ENCODE measurements around the gene UBR1. TPM values are rescaled to one million over a fixed set of nuclear protein-coding genes. Genes with fewer than 3 reads are reported as not detected.
"Not testable (repeated sequence)": the region's sequence is repeated elsewhere in the genome, so short reads cannot be mapped to it uniquely, and the experiment has no call there.

UBR1 gene
- total and polyA plus RNA-seq, 2 donors (not counting 3 experiments of a cell fraction or from before 2014, with no cell fraction given) = 5.3 to 26.9 TPM

DNA sequence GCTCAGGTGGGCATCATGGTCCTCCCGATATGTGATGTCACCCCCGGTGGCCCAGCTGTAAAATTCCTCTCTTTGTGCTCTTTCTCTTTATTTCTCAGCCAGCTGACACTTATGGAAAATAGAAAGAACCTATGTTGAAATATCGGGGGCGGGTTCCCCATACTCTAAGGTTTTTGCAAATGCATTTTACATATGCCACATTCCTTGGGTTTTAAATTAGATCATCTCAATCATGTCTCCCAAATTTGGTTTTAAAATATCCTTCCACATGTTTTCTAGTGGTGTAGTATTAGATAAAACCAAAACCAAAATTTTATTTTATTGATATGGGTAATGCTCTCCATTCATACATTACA is 23.1 kb upstream of the UBR1 start:
- Histone ChIP-seq H3K4me3 (replicated peaks in 1 of 3; ENCODE audit: insufficient read depth in 1 of 3, low read depth in 1 of 3, low read length in 3 of 3) (no peak overlapping the region), H3K36me3 (ENCODE audit: control insufficient read depth in 2 of 2, extremely low read depth in 1 of 2, insufficient read depth in 2 of 2, low read length in 2 of 2) (no peaks in the 10 kb centered on the region), H3K79me2 (ENCODE audit: control insufficient read depth, insufficient read depth, low read length) (no peaks in the 10 kb centered on the region), H3K4me1 (ENCODE audit: control insufficient read depth, extremely low read depth, insufficient read depth, low read length) (peaks cover 7% of the 10 kb centered on the region), H3K27ac (ENCODE audit: insufficient read depth, low read depth, low read length) (no peak overlapping the region), H3K9ac (replicated peaks; ENCODE audit: extremely low read depth, insufficient read depth, low read length) (no peak overlapping the region), H3K4me2 (ENCODE audit: insufficient read depth, low read length) (no peak overlapping the region), H2AFZ (ENCODE audit: low read depth, low read length) (no peak overlapping the region), H3K9me1 (replicated peaks; ENCODE audit: control insufficient read depth, extremely low read depth, insufficient read depth, low read length) (no peaks in the 10 kb centered on the region), H4K20me1 (replicated peaks; ENCODE audit: control insufficient read depth, extremely low read depth, insufficient read depth, low read length) (no peaks in the 10 kb centered on the region), H3K27me3 (ENCODE audit: control insufficient read depth in 2 of 2, insufficient read depth in 2 of 2, low read length in 2 of 2) (no peaks in the 10 kb centered on the region), H3K9me3 (replicated peaks; ENCODE audit: control insufficient read depth, insufficient read depth, low read length) (no peaks in the 10 kb centered on the region)
- no peak for DNase-seq (ENCODE audit: low read depth, low spot score)
- dilution Hi-C loops (cut with MboI; ENCODE audit: extremely low pct_ligation_motif_present, low sequenced_read_pairs) = no loop called here
- POLR2A ChIA-PET = no interaction called here
- TF ChIP-seq, protein P1, sequence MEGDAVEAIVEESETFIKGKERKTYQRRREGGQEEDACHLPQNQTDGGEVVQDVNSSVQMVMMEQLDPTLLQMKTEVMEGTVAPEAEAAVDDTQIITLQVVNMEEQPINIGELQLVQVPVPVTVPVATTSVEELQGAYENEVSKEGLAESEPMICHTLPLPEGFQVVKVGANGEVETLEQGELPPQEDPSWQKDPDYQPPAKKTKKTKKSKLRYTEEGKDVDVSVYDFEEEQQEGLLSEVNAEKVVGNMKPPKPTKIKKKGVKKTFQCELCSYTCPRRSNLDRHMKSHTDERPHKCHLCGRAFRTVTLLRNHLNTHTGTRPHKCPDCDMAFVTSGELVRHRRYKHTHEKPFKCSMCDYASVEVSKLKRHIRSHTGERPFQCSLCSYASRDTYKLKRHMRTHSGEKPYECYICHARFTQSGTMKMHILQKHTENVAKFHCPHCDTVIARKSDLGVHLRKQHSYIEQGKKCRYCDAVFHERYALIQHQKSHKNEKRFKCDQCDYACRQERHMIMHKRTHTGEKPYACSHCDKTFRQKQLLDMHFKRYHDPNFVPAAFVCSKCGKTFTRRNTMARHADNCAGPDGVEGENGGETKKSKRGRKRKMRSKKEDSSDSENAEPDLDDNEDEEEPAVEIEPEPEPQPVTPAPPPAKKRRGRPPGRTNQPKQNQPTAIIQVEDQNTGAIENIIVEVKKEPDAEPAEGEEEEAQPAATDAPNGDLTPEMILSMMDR (IDR thresholded peaks at IDR 0.05; ENCODE audit: extremely low read depth in 1 of 2, insufficient read depth in 1 of 2, low read depth in 1 of 2, low read length in 2 of 2) = no peak
- no peak for TF ChIP-seq GATA2 (IDR thresholded peaks at IDR 0.05; ENCODE audit: insufficient read depth, insufficient read length, low read depth, low read length)
- TF ChIP-seq EZH2 (IDR thresholded peaks at IDR 0.05; ENCODE audit: borderline replicate concordance, low read depth, low read length, severe bottlenecking) = no peak
- TF ChIP-seq, protein P2, sequence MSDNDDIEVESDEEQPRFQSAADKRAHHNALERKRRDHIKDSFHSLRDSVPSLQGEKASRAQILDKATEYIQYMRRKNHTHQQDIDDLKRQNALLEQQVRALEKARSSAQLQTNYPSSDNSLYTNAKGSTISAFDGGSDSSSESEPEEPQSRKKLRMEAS (IDR thresholded peaks at IDR 0.05; ENCODE audit: insufficient read depth, insufficient read length) = no peak
- no peak for TF ChIP-seq FOS (IDR thresholded peaks at IDR 0.05; ENCODE audit: borderline replicate concordance, insufficient read depth, low read length)
- intact Hi-C loops (cut with micrococcal nuclease) = no loop called here
- no peak for FAIRE-seq
- no TSS peak for BruUV-seq (replicated peaks)
- CTCF ChIA-PET = no interaction called here

DNA sequence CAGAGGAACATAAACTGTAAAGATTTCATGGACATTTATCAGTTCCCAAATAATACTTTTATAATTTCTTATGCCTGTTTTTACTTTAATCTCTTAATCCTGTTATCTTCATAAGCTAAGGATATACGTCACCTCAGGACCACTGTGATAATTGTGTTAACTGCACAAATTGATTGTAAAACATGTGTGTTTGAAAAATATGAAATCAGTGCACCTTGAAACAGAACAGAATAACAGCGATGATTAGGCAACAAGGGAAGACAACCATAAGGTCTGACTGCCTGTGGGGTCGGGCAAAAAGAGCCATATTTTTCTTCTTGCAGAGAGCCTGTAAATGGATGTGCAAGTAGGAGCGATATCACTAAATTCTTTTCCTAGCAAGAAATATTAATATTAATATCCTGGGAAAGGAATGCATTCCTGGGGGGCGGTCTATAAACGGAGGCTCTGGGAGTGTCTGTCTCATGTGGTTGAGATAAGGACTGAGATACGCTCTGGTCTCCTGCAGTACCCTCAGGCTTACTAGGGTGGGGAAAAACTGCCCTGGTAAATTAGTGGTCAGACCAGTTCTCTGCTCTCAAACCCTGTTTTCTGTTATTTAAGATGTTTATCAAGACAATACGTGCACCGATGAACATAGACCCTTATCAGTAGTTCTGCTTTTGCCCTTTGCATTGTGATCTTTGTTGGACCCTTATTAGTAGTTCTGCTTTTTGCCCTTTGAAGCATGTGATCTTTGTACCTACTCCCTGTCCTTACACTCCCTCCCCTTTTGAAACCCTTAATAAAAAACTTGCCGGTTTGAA is 22.5 kb upstream of the UBR1 start:
- H3K9ac ChIP-seq (replicated peaks; ENCODE audit: extremely low read depth, insufficient read depth, low read length); H3K9me3 ChIP-seq (replicated peaks; ENCODE audit: control insufficient read depth, insufficient read depth, low read length); intact Hi-C loops (cut with micrococcal nuclease); H2AFZ ChIP-seq (ENCODE audit: low read depth, low read length); POLR2A ChIA-PET; CTCF ChIA-PET; H3K9me1 ChIP-seq (replicated peaks; ENCODE audit: control insufficient read depth, extremely low read depth, insufficient read depth, low read length); H3K27me3 ChIP-seq (ENCODE audit: control insufficient read depth in 2 of 2, insufficient read depth in 2 of 2, low read length in 2 of 2); dilution Hi-C loops (cut with MboI; ENCODE audit: extremely low pct_ligation_motif_present, low sequenced_read_pairs); FAIRE-seq; H3K36me3 ChIP-seq (ENCODE audit: control insufficient read depth in 2 of 2, extremely low read depth in 1 of 2, insufficient read depth in 2 of 2, low read length in 2 of 2); H3K79me2 ChIP-seq (ENCODE audit: control insufficient read depth, insufficient read depth, low read length); H3K4me2 ChIP-seq (ENCODE audit: insufficient read depth, low read length); DNase-seq (ENCODE audit: low read depth, low spot score); BruUV-seq (replicated peaks); H3K4me1 ChIP-seq (ENCODE audit: control insufficient read depth, extremely low read depth, insufficient read depth, low read length); H4K20me1 ChIP-seq (replicated peaks; ENCODE audit: control insufficient read depth, extremely low read depth, insufficient read depth, low read length); H3K4me3 ChIP-seq (replicated peaks in 1 of 3; ENCODE audit: insufficient read depth in 1 of 3, low read depth in 1 of 3, low read length in 3 of 3); H3K27ac ChIP-seq (ENCODE audit: insufficient read depth, low read depth, low read length): not testable (repeated sequence)
